Keratinocyte (primary cell): ENCODE data around the gene CRYAA. TPM values are rescaled to one million over a fixed set of nuclear protein-coding genes. Genes with fewer than 3 reads are reported as not detected.

Experiments used
- DNase-seq: peaks from one replicate; pipeline ENCODE4 v3.0.0-alpha.2; 2011; ENCODE audit warnings: low read depth, missing footprints, low spot score
- FAIRE-seq: peaks from 2 replicates; lab custom pipeline; 2011; peaks lifted over from hg19 to GRCh38; lab: Jason Lieb, UNC
- H2AFZ ChIP-seq: 2 replicates; pipeline ENCODE4 v1.6.0; 2012; ENCODE audit warnings: low read length, control low read depth, inconsistent platforms; ENCODE audit not compliant: control insufficient read depth
- H3K27ac ChIP-seq: 2 replicates; pipeline ENCODE4 v1.5.1; 2011; ENCODE audit warnings: low read length; ENCODE audit not compliant: control insufficient read depth, insufficient read depth
- H3K27me3 ChIP-seq: 3 replicates; pipeline ENCODE4 v1.6.0; 2011; ENCODE audit warnings: low read length; ENCODE audit not compliant: control insufficient read depth, insufficient read depth; ENCODE audit errors: extremely low read depth
- H3K36me3 ChIP-seq, 2 experiments: 2 replicates in 1 of 2; 3 replicates in 1 of 2; pipeline ENCODE4 v1.5.1; 2011; ENCODE audit warnings: low read length in 2 of 2, mild to moderate bottlenecking in 1 of 2; ENCODE audit not compliant: control insufficient read depth in 2 of 2, insufficient read depth in 2 of 2; ENCODE audit errors: extremely low read depth in 1 of 2
- H3K4me1 ChIP-seq: 3 replicates; pipeline ENCODE4 v1.5.1; 2011; ENCODE audit warnings: low read length; ENCODE audit not compliant: control insufficient read depth, insufficient read depth; ENCODE audit errors: extremely low read depth
- H3K4me2 ChIP-seq: 3 replicates; pipeline ENCODE4 v1.6.0; 2011; ENCODE audit warnings: low read depth, low read length; ENCODE audit not compliant: control insufficient read depth, insufficient read depth; ENCODE audit errors: extremely low read depth
- H3K4me3 ChIP-seq, 3 experiments: fragments of 200-600 bp in 1 of 3; sonication (generic) in 1 of 3; 2 replicates in 2 of 3; 3 replicates in 1 of 3; pipeline ENCODE4 v1.5.1; 2011 to 2016; ENCODE audit warnings: low read length in 3 of 3, mild to moderate bottlenecking in 3 of 3, control low read depth in 2 of 3, inconsistent platforms in 1 of 3, low read depth in 1 of 3, mixed read lengths in 1 of 3, mixed run types in 1 of 3, moderate library complexity in 1 of 3; ENCODE audit not compliant: control insufficient read depth in 2 of 3, insufficient read depth in 2 of 3; ENCODE audit errors: extremely low read depth in 1 of 3
- H3K79me2 ChIP-seq: 2 replicates; pipeline ENCODE4 v1.6.0; 2012; ENCODE audit warnings: low read length; ENCODE audit not compliant: control insufficient read depth, insufficient read depth
- H3K9ac ChIP-seq: 3 replicates; pipeline ENCODE4 v1.6.0; 2011; ENCODE audit warnings: low read length; ENCODE audit not compliant: control insufficient read depth, insufficient read depth; ENCODE audit errors: extremely low read depth
- H3K9me1 ChIP-seq: 3 replicates; pipeline ENCODE4 v1.6.0; 2011; ENCODE audit warnings: low read length; ENCODE audit not compliant: control insufficient read depth, insufficient read depth; ENCODE audit errors: extremely low read depth
- H3K9me3 ChIP-seq: 2 replicates; pipeline ENCODE4 v1.5.1; 2012; ENCODE audit warnings: low read depth, low read length; ENCODE audit not compliant: control insufficient read depth
- H4K20me1 ChIP-seq: 3 replicates; pipeline ENCODE4 v1.6.0; 2011; ENCODE audit warnings: low read length; ENCODE audit not compliant: control insufficient read depth, insufficient read depth; ENCODE audit errors: extremely low read depth
- CTCF ChIP-seq, 3 experiments: IDR thresholded peaks in 1 of 3; conservative IDR thresholded peaks in 1 of 3; optimal IDR thresholded peaks in 1 of 3; 2 replicates in 2 of 3; 3 replicates in 1 of 3; pipeline versions ENCODE3 to v1.5.1; 2011; ENCODE audit warnings: low read length in 3 of 3, mild to moderate bottlenecking in 3 of 3, moderate library complexity in 2 of 3, control low read depth in 1 of 3, inconsistent platforms in 1 of 3; ENCODE audit not compliant: insufficient read depth in 2 of 3; ENCODE audit errors: extremely low read depth in 1 of 3
- EZH2 ChIP-seq: IDR thresholded peaks from one replicate; pipeline ENCODE4 v1.6.1; 2012; ENCODE audit warnings: inconsistent platforms, mild to moderate bottlenecking, low read length, moderate library complexity
- dilution Hi-C: fragments of 300-500 bp; cut with MboI; formaldehyde crosslinking; loops from one replicate; pipeline ENCODE4 v1.7.0; 2020; ENCODE audit warnings: low sequenced_read_pairs; ENCODE audit not compliant: extremely low pct_ligation_motif_present
- polyA plus RNA-seq, 5 experiments: library from polyadenylated mRNA; depleted of rRNA in 3 of 5; stranded (reverse) in 3 of 5; stranded (forward) in 1 of 5; unstranded in 1 of 5; fragments of >200 nt; gene quantifications; 1 replicate in 1 of 5; 2 replicates in 3 of 5; 3 replicates in 1 of 5; pipeline versions ENCODE4 v1.2.1 to v1.2.3, GENCODE V29; 2011 to 2012; ENCODE audit warnings: missing spikeins in 2 of 5, low read depth in 1 of 5, low replicate concordance in 1 of 5

The CRYAA gene
- polyA plus RNA-seq, 1 donor (not counting 4 experiments of a cell fraction or from before 2014, with no cell fraction given), result not detected

DNA sequence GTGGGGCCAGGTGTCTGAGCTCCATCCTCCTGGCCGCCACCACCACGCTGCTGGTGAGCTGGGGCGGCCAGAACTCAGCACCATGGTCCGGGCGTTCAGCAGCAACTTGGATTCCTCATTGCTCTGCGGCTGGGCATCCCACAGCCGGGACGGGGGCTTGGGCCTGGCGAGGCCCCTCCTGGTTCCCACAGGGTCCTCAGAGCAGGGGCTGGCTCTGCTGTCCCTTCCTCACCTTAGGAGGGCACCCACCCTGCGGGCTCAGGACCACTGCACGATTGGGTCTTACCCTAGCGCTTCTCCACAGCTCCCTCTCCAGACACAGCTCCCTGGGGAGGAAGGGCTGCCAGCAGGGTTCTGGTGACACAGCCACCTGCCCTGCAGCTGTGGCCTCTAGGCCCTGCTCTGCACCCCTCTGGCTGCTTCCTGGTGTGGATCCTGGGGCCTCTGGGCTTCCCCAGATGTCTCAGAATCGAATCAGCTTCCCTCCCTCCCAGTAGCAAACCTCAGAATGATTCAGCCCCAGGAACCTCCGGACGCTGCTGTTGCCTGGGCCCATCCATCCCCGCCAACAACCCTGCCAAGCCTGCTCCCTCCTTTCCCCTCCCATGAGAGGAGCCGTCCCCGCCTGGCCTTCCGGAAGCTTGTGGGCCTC is 25.0 kb downstream of the CRYAA start:
- H3K9ac ChIP-seq, result peak overlapping the region; percentile 24

GRCh38 chr21:43194303-43195120 is 25.7 kb downstream of the CRYAA start:
- peaks cover 55% of the 10 kb centered on the region for H3K4me1 ChIP-seq
- FAIRE-seq (no peak), DNase-seq (no peak)
- dilution Hi-C loops, result no loop called here
- no peak for TF ChIP-seq CTCF (optimal IDR thresholded peaks at IDR 0.05 in 1 of 3, IDR thresholded peaks at IDR 0.05 in 1 of 3, conservative IDR thresholded peaks at IDR 0.05 in 1 of 3; ENCODE audit: extremely low read depth in 1 of 3, insufficient read depth in 2 of 3, low read length in 3 of 3)
- TF ChIP-seq EZH2, result no peak
- no peak overlapping the region for H2AFZ ChIP-seq
- no peaks in the 10 kb centered on the region for H3K27me3 ChIP-seq
- peak overlapping the region; percentile 61 for H3K4me2 ChIP-seq
- H3K36me3 ChIP-seq, result no peaks in the 10 kb centered on the region
- H4K20me1 ChIP-seq, result no peaks in the 10 kb centered on the region
- peak overlapping the region; percentile 25 for H3K9ac ChIP-seq
- H3K9me1 ChIP-seq, result no peaks in the 10 kb centered on the region
- no peaks in the 10 kb centered on the region for H3K9me3 ChIP-seq
- peak overlapping the region; percentile 61 for H3K27ac ChIP-seq
- no peak overlapping the region for H3K4me3 ChIP-seq
- no peaks in the 10 kb centered on the region for H3K79me2 ChIP-seq

More for the DNA sequence above, 25.0 kb downstream of the CRYAA start:
- H3K36me3 ChIP-seq, result no peaks in the 10 kb centered on the region
- no peak overlapping the region for H2AFZ ChIP-seq
- dilution Hi-C loops, result no loop called here
- peaks cover 57% of the 10 kb centered on the region for H3K4me1 ChIP-seq
- H3K27ac ChIP-seq, result peak overlapping the region; percentile 61
- no peak overlapping the region for H3K4me3 ChIP-seq
- H3K4me2 ChIP-seq, result peak overlapping the region; percentile 61
- no peaks in the 10 kb centered on the region for H3K79me2 ChIP-seq
- DNase-seq, result peak; percentile 67
- no peaks in the 10 kb centered on the region for H3K9me1 ChIP-seq
- TF ChIP-seq EZH2, result no peak
- no peak for TF ChIP-seq CTCF (optimal IDR thresholded peaks at IDR 0.05 in 1 of 3, IDR thresholded peaks at IDR 0.05 in 1 of 3, conservative IDR thresholded peaks at IDR 0.05 in 1 of 3; ENCODE audit: extremely low read depth in 1 of 3, insufficient read depth in 2 of 3, low read length in 3 of 3)
- H3K9me3 ChIP-seq, result no peaks in the 10 kb centered on the region
- no peaks in the 10 kb centered on the region for H4K20me1 ChIP-seq
- H3K27me3 ChIP-seq, result no peaks in the 10 kb centered on the region
- FAIRE-seq, result peak; percentile 92
